Esophagus muscularis mucosa (tissue), 4 donors: ENCODE data around the gene ZBTB7C. TPM values are rescaled to one million over a fixed set of nuclear protein-coding genes. Genes with fewer than 3 reads are reported as not detected.

Source experiments
- DNase-seq: peaks from one replicate; pipeline ENCODE4 v3.0.0-alpha.2; 2017; ENCODE audit errors: extremely low spot score
- H3K27ac ChIP-seq, 4 donors: fragments of 200-600 bp; sonication (generic); replicated peaks in 1 of 4; 1 replicate in 3 of 4; 2 replicates in 1 of 4; pipeline ENCODE4 v1.5.1; 2016 to 2019; ENCODE audit warnings: mild to moderate bottlenecking in 1 of 4
- H3K27me3 ChIP-seq, 4 donors: fragments of 200-600 bp; sonication (generic); one replicate each; pipeline versions ENCODE4 v1.5.1 to v1.6.0; 2016 to 2019
- H3K36me3 ChIP-seq, 4 donors: fragments of 200-600 bp; sonication (generic); one replicate each; pipeline ENCODE4 v1.5.1; 2016 to 2019
- H3K4me1 ChIP-seq, 4 donors: fragments of 200-600 bp; sonication (generic); one replicate each; pipeline ENCODE4 v1.5.1; 2016 to 2019
- H3K4me3 ChIP-seq, 4 donors: fragments of 200-600 bp; sonication (generic); 1 replicate in 2 of 4; 2 replicates in 2 of 4; pipeline ENCODE4 v1.5.1; 2016 to 2019; ENCODE audit warnings: mild to moderate bottlenecking in 4 of 4, moderate library complexity in 1 of 4
- H3K9me3 ChIP-seq, 4 donors: fragments of 200-600 bp; sonication (generic); 1 replicate in 3 of 4; 2 replicates in 1 of 4; pipeline ENCODE4 v1.5.1; 2016 to 2019
- CTCF ChIP-seq, 3 experiments: fragments of 200-600 bp in 2 of 3; fragments of 450-650 bp in 1 of 3; sonication (generic) in 2 of 3; IDR thresholded peaks; one replicate each; pipeline ENCODE4 v1.5.1; 2017 to 2019; ENCODE audit warnings: antibody characterized with exemption in 3 of 3, mild to moderate bottlenecking in 2 of 3, moderate library complexity in 1 of 3
- EP300 ChIP-seq: sonication (generic); formaldehyde crosslinking; IDR thresholded peaks from one replicate; pipeline ENCODE4 v1.6.1; 2017; ENCODE audit warnings: antibody characterized with exemption
- POLR2A ChIP-seq: fragments of 450-650 bp; IDR thresholded peaks from one replicate; pipeline ENCODE4 v1.6.1; 2017; ENCODE audit warnings: antibody characterized with exemption, moderate library complexity, mild to moderate bottlenecking, low read depth
- POLR2AphosphoS5 ChIP-seq, 2 donors: sonication (generic); formaldehyde crosslinking; IDR thresholded peaks; one replicate each; pipeline ENCODE4 v1.6.1; 2017; ENCODE audit warnings: antibody characterized with exemption in 2 of 2
- WGBS: methylation state at CpG from one replicate; pipeline ENCODE4 v1.1.5; 2018; 5-methylcytosine and 5-hydroxymethylcytosine counted together
- intact Hi-C: fragments of 100-400 bp; cut with DNase I; formaldehyde crosslinking; loops from one replicate; pipeline ENCODE4 v1.15.1; 2023
- total RNA-seq, 4 donors: library from RNA; depleted of rRNA; stranded (reverse); fragments of >200 nt; gene quantifications; one replicate each; pipeline versions ENCODE4 v1.1.0 to v1.2.1, GENCODE V29; 2016

Gene ZBTB7C
- total RNA-seq, 4 donors from 2014 or later: 6.3 to 13.2 (median 9.1) TPM

DNA sequence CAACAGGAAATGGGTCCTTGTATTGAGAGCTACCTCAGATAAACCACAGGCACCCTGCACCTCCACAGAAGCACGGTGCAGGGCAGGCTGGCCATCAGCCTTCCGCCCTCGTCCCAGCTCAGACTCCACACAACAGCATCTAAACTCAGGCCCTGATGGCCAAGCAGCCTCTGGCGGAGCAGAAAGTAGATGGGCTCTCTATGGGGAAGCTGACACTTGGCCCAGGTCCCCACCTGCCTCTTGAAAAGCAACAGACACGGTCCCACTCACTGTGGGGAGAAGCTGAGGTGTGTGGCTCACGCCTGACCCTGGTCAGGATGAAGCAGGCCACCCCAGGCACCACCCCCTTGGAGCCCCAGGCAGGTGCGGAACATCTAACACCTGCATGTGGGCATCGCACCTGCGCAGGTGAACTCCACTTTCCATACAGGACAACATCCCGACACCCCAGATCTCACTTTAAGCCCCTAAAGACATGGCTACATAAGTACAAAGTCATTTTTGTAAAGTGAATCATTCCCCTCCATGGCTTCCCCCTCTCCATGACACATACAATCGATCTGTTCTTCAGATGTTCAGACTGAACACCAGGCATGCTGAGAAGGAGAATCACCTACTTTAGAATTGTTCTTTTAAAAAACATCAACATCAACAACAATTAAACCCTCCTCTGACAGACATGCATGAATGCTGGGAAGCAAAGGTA, 208.4 kb downstream of the ZBTB7C start:
- Histone ChIP-seq H3K9me3 (no peaks in the 10 kb centered on the region), H3K27ac (no peak overlapping the region), H3K36me3 (no peaks in the 10 kb centered on the region), H3K27me3 (no peaks in the 10 kb centered on the region), H3K4me1 (peaks cover 0 to 12% (median 6%) of the 10 kb centered on the region in 4 donors), H3K4me3 (no peak overlapping the region)
- no peak for DNase-seq
- TF ChIP-seq POLR2AphosphoS5 (IDR thresholded peaks at IDR 0.05) (no peak), CTCF (IDR thresholded peaks at IDR 0.05) (no peak), POLR2A (no peak), EP300 (no peak)
- intact Hi-C loops: no loop called here
- 97% methylated on average over 7 of the region's 11 CpGs for WGBS

GRCh38 chr18:48199399-48199798, 209.8 kb downstream of the ZBTB7C start:
- Histone ChIP-seq H3K4me3 (no peak overlapping the region), H3K4me1 (peaks cover 3 to 24% (median 18%) of the 10 kb centered on the region in 4 donors), H3K36me3 (no peaks in the 10 kb centered on the region), H3K27ac (no peak overlapping the region), H3K9me3 (no peaks in the 10 kb centered on the region), H3K27me3 (no peaks in the 10 kb centered on the region)
- TF ChIP-seq POLR2AphosphoS5 (IDR thresholded peaks at IDR 0.05): no peak
- no peak for TF ChIP-seq CTCF (IDR thresholded peaks at IDR 0.05)
- no peak for TF ChIP-seq EP300
- no peak for TF ChIP-seq POLR2A
- WGBS: 26% methylated on average over 3 of the region's 3 CpGs
- intact Hi-C loops: no loop called here
- DNase-seq: no peak

DNA sequence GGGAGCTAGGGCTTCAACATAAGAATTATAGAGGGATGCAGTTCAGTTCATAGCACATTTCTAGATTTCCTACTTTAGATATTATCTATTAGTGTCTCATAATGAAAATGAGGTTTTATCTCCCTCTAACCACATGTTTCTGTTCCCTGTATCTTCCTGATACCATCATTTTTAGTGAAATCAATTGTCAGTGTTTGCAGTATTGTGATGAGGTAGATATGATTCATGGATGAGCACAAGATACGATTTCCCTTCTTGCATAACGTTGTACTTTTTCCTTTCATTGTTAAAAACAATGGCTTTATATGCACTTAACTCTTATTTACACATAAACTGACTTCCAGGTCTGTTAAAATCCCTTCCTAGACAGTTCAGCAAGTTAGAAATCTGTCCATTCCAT, 211.4 kb downstream of the ZBTB7C start:
- Histone ChIP-seq H3K27me3 (no peaks in the 10 kb centered on the region), H3K36me3 (no peaks in the 10 kb centered on the region), H3K4me3 (no peak overlapping the region), H3K9me3 (no peaks in the 10 kb centered on the region), H3K27ac (no peak overlapping the region), H3K4me1 (peaks cover 12 to 34% (median 30%) of the 10 kb centered on the region in 4 donors)
- intact Hi-C loops: no loop called here
- no peak for TF ChIP-seq POLR2AphosphoS5 (IDR thresholded peaks at IDR 0.05)
- WGBS: 77% methylated on average over 2 of the region's 2 CpGs
- no peak for DNase-seq

GRCh38 chr18:48195787-48196186, 213.4 kb downstream of the ZBTB7C start:
- H3K36me3 ChIP-seq: no peaks in the 10 kb centered on the region
- H3K27me3 ChIP-seq: no peaks in the 10 kb centered on the region
- peaks cover 12 to 34% (median 30%) of the 10 kb centered on the region in 4 donors for H3K4me1 ChIP-seq
- H3K9me3 ChIP-seq: no peaks in the 10 kb centered on the region
- no peak overlapping the region for H3K27ac ChIP-seq
- TF ChIP-seq EP300 (no peak), CTCF (IDR thresholded peaks at IDR 0.05) (no peak), POLR2AphosphoS5 (IDR thresholded peaks at IDR 0.05) (no peak), POLR2A (no peak)
- no peak overlapping the region for H3K4me3 ChIP-seq
- DNase-seq: no peak
- intact Hi-C loops: no loop called here

DNA sequence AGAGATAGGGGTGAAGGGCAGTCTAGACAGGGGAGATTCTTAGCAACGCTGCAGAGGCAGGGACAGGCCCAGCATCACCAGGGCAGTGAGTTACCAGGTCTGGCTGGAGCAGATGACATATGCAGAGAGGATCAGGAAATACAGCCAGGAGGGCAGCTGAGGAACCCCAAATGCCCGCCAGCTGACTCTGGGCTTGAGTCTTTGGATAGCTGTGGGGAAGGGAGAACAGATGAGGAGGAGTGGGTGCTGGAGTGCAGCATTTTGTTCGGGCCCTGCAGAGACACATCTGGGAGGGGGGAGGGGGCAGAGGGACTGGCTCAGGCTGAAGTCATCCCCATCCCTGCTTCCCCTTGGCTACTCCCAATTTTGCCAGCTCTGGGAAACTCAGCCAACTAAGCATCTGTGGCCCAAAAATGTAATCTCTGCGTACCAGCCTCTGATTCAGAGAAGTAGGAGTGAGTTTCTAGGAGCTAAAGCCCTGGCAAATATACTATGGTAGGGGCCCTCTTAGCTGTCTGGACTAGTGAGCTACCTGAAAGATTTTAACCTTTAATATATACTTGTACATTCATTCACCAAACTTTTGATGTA, 214.5 kb downstream of the ZBTB7C start:
- no peak for DNase-seq
- Histone ChIP-seq H3K9me3 (no peaks in the 10 kb centered on the region), H3K4me3 (no peak overlapping the region), H3K36me3 (no peaks in the 10 kb centered on the region), H3K4me1 (peaks cover 12 to 32% (median 30%) of the 10 kb centered on the region in 4 donors), H3K27me3 (no peaks in the 10 kb centered on the region), H3K27ac (peak overlapping the region in 1 of 4 donors; percentile 65)
- 78% methylated on average over 4 of the region's 4 CpGs for WGBS
- intact Hi-C loops: no loop called here
- TF ChIP-seq EP300 (no peak), POLR2A (no peak), CTCF (IDR thresholded peaks at IDR 0.05) (no peak), POLR2AphosphoS5 (IDR thresholded peaks at IDR 0.05) (no peak)
